ENCODE data around the gene ZMYND19.
"Not testable (repeated sequence)": the region's sequence is repeated elsewhere in the genome, so short reads cannot be mapped to it uniquely, and the experiment has no call there.

Gene ZMYND19

GRCh38 chr9:137553654-137554053, 36.7 kb downstream of the ZMYND19 start:
- not testable (repeated sequence) for DNase-seq

GRCh38 chr9:137552022-137552768, 38.1 kb downstream of the ZMYND19 start:
- no peak for DNase-seq

- DNase-seq = peak; percentile 87
These were observed 38.9 kb downstream of the ZMYND19 start, which contains the start of gene MRPL41 for GRCh38 chr9:137551264-137552021. MRPL41 (plus strand) TSS chr9:137551879; CDS start chr9:137552082, 203 bp downstream.

- not testable (repeated sequence) for DNase-seq
These were observed 39.4 kb downstream of the ZMYND19 start for GRCh38 chr9:137550958-137551263.

GRCh38 chr9:137550231-137550621, 40.1 kb downstream of the ZMYND19 start, which contains the start of gene PNPLA7:
PNPLA7 (minus strand) TSS chr9:137550402; CDS start chr9:137550197, 205 bp downstream.
- peak; percentile 41 for DNase-seq

GRCh38 chr9:137547687-137548543, 42.4 kb downstream of the ZMYND19 start:
- no peak for DNase-seq

- no peak for DNase-seq
These were observed 45.2 kb downstream of the ZMYND19 start for GRCh38 chr9:137545123-137545522.

GRCh38 chr9:137544176-137544760, 46.0 kb downstream of the ZMYND19 start:
- no peak for DNase-seq

- DNase-seq = no peak
These were observed 46.9 kb downstream of the ZMYND19 start for GRCh38 chr9:137543237-137543963.

- DNase-seq = no peak
These were observed 47.8 kb downstream of the ZMYND19 start for GRCh38 chr9:137542486-137542885.

- DNase-seq = no peak
These were observed 49.8 kb downstream of the ZMYND19 start for GRCh38 chr9:137540536-137540935.

- DNase-seq = no peak
These were observed 52.3 kb downstream of the ZMYND19 start for GRCh38 chr9:137538058-137538457.

GRCh38 chr9:137536594-137537131, 53.6 kb downstream of the ZMYND19 start:
- not testable (repeated sequence) for DNase-seq

- no peak for DNase-seq
These were observed 55.2 kb downstream of the ZMYND19 start for GRCh38 chr9:137535120-137535428.

GRCh38 chr9:137534256-137535119, 55.8 kb downstream of the ZMYND19 start:
- DNase-seq = no peak

- DNase-seq = not testable (repeated sequence)
These were observed 57.3 kb downstream of the ZMYND19 start for GRCh38 chr9:137532891-137533468.
